SK-N-SH (cell line): ENCODE results near the gene CSKMT. TPM values are rescaled to one million over a fixed set of nuclear protein-coding genes. Genes with fewer than 3 reads are reported as not detected.

Source experiments
- CTCF ChIA-PET: fragments of 300-600, 350-600 bp; formaldehyde crosslinking; extraction: SDS; loops from one replicate; lab custom pipeline; 2021; lab: Yijun Ruan, JAX
- POLR2A ChIA-PET: fragments of 350-600 bp; sonication (Branson Sonifier 250); formaldehyde crosslinking; extraction: SDS; loops from one replicate; lab custom pipeline; 2020; ENCODE audit warnings: antibody characterized with exemption, inconsistent platforms; lab: Yijun Ruan, JAX
- DNase-seq: peaks from one replicate; pipeline ENCODE4 v3.0.0; 2012
- H2AFZ ChIP-seq: fragments of 200-600 bp; sonication (generic); 2 replicates; pipeline ENCODE4 v1.8.1; 2016; ENCODE audit warnings: antibody characterized with exemption, mild to moderate bottlenecking, low read depth
- H3F3A ChIP-seq: fragments of 200-600 bp; sonication (generic); replicated peaks from 2 replicates; pipeline ENCODE3; 2016; ENCODE audit warnings: antibody characterized with exemption, mild to moderate bottlenecking; ENCODE audit not compliant: insufficient read depth
- H3K27ac ChIP-seq, 2 experiments: fragments of 200-500 bp in 1 of 2; fragments of 200-600 bp in 1 of 2; sonication (Bioruptor generic) in 1 of 2; sonication (generic), shearing (Covaris generic) in 1 of 2; 2 replicates each; pipeline versions ENCODE4 v1.5.1 to v1.6.1; 2014 to 2016; ENCODE audit warnings: low read depth in 2 of 2, inconsistent platforms in 1 of 2, low read length in 1 of 2, mild to moderate bottlenecking in 1 of 2, mixed read lengths in 1 of 2
- H3K27me3 ChIP-seq: fragments of 200-600 bp; sonication (generic), shearing (Covaris generic); 2 replicates; pipeline ENCODE4 v1.6.1; 2016; ENCODE audit warnings: mixed run types; ENCODE audit not compliant: insufficient read depth
- H3K36me3 ChIP-seq, 2 experiments: fragments of 200-500 bp in 1 of 2; fragments of 200-600 bp in 1 of 2; sonication (Bioruptor generic) in 1 of 2; sonication (generic) in 1 of 2; replicated peaks in 1 of 2; 2 replicates each; pipeline versions ENCODE3 to v1.5.1; 2014 to 2016; ENCODE audit warnings: low read length in 1 of 2, mild to moderate bottlenecking in 1 of 2; ENCODE audit not compliant: insufficient read depth in 2 of 2, control insufficient read depth in 1 of 2
- H3K4me1 ChIP-seq, 2 experiments: fragments of 200-500 bp in 1 of 2; fragments of 200-600 bp in 1 of 2; sonication (Bioruptor generic) in 1 of 2; sonication (generic), shearing (Covaris generic) in 1 of 2; 2 replicates each; pipeline versions ENCODE4 v1.5.1 to v1.6.1; 2014 to 2016; ENCODE audit warnings: low read depth in 1 of 2, low read length in 1 of 2, mixed run types in 1 of 2; ENCODE audit not compliant: insufficient read depth in 2 of 2, control insufficient read depth in 1 of 2
- H3K4me2 ChIP-seq: fragments of 200-600 bp; sonication (generic), shearing (Covaris generic); 2 replicates; pipeline ENCODE4 v1.6.1; 2017; ENCODE audit warnings: mixed run types
- H3K4me3 ChIP-seq, 2 experiments: fragments of 200-500 bp in 1 of 2; fragments of 200-600 bp in 1 of 2; sonication (Bioruptor generic) in 1 of 2; sonication (generic), shearing (Covaris generic) in 1 of 2; 2 replicates each; pipeline versions ENCODE4 v1.5.1 to v1.8.1; 2014 to 2016; ENCODE audit warnings: low read depth in 2 of 2, inconsistent platforms in 1 of 2, low read length in 1 of 2, mild to moderate bottlenecking in 1 of 2, mixed read lengths in 1 of 2, moderate library complexity in 1 of 2
- H3K79me2 ChIP-seq: fragments of 200-600 bp; sonication (generic); 2 replicates; pipeline ENCODE4 v1.8.1; 2017; ENCODE audit warnings: mild to moderate bottlenecking; ENCODE audit not compliant: insufficient read depth
- H3K9ac ChIP-seq: fragments of 200-600 bp; sonication (generic); 2 replicates; pipeline ENCODE4 v1.6.1; 2017; ENCODE audit warnings: mixed run types
- H3K9me2 ChIP-seq: fragments of 200-600 bp; sonication (generic); 2 replicates; pipeline ENCODE4 v1.6.1; 2017; ENCODE audit warnings: mixed run types
- H3K9me3 ChIP-seq: fragments of 200-600 bp; sonication (generic); 2 replicates; pipeline ENCODE4 v1.6.1; 2017; ENCODE audit warnings: mixed run types, mild to moderate bottlenecking, moderate library complexity
- H4K20me1 ChIP-seq: fragments of 200-600 bp; sonication (generic); 2 replicates; pipeline ENCODE4 v1.6.1; 2017; ENCODE audit warnings: mild to moderate bottlenecking, mixed run types; ENCODE audit not compliant: insufficient read depth
- CHD2 ChIP-seq: fragments of 150-350 bp; IDR thresholded peaks from 2 replicates; pipeline ENCODE4 v1.6.1; 2018; ENCODE audit warnings: low read length; ENCODE audit not compliant: partially characterized antibody
- CTCF ChIP-seq: fragments of 200-600 bp; sonication (generic); IDR thresholded peaks from 2 replicates; pipeline ENCODE4 v1.6.1; 2017; ENCODE audit warnings: antibody characterized with exemption, mild to moderate bottlenecking, moderate library complexity
- EZH2phosphoT487 ChIP-seq: fragments of 200-600 bp; sonication (generic); IDR thresholded peaks from 2 replicates; pipeline ENCODE4 v1.6.1; 2017; ENCODE audit warnings: low read depth, mixed run types, mild to moderate bottlenecking, antibody characterized with exemption, moderate library complexity, borderline replicate concordance
- FOXM1 ChIP-seq: IDR thresholded peaks from 2 replicates; pipeline ENCODE4 v1.4.0; 2012; ENCODE audit warnings: low read depth, mild to moderate bottlenecking
- MEF2A ChIP-seq: IDR thresholded peaks from 2 replicates; pipeline ENCODE4 v1.4.0; 2012; ENCODE audit warnings: low read depth, borderline replicate concordance
- MXI1 ChIP-seq: IDR thresholded peaks from 2 replicates; pipeline ENCODE4 v1.6.1; 2012; ENCODE audit warnings: mild to moderate bottlenecking, low read depth, low read length, improper control_type of control experiment
- NRF1 ChIP-seq: IDR thresholded peaks from 2 replicates; pipeline ENCODE4 v1.6.1; 2012; ENCODE audit warnings: low read depth, mild to moderate bottlenecking, low read length
- POLR2AphosphoS5 ChIP-seq: IDR thresholded peaks from 2 replicates; pipeline ENCODE4 v1.6.1; 2012; ENCODE audit warnings: low read depth, low read length
- RCOR1 ChIP-seq: fragments of 150-350 bp; IDR thresholded peaks from 2 replicates; pipeline ENCODE4 v1.6.1; 2017; ENCODE audit warnings: antibody characterized with exemption, low read length
- RFX5 ChIP-seq: IDR thresholded peaks from 2 replicates; pipeline ENCODE4 v1.6.1; 2012; ENCODE audit warnings: mild to moderate bottlenecking, improper control_type of control experiment, low read length
- RXRA ChIP-seq: IDR thresholded peaks from 2 replicates; pipeline ENCODE4 v1.4.0; 2012; ENCODE audit warnings: low read depth, mild to moderate bottlenecking, borderline replicate concordance
- SIN3A ChIP-seq: IDR thresholded peaks from 2 replicates; pipeline ENCODE4 v1.6.1; 2012; ENCODE audit warnings: low read depth, mild to moderate bottlenecking, low read length, moderate library complexity, borderline replicate concordance
- SMC3 ChIP-seq: IDR thresholded peaks from 2 replicates; pipeline ENCODE4 v1.6.1; 2012; ENCODE audit warnings: low read depth, low read length, improper control_type of control experiment
- ZBTB33 ChIP-seq: IDR thresholded peaks from 2 replicates; pipeline ENCODE4 v1.4.0; 2012; ENCODE audit warnings: low read depth, borderline replicate concordance
- WGBS: methylation state at CpG from one replicate; pipeline ENCODE4 v1.1.6; 2017; ENCODE audit warnings: low lambda C conversion rate; 5-methylcytosine and 5-hydroxymethylcytosine counted together
- polyA plus RNA-seq, 3 experiments: library from polyadenylated mRNA; depleted of rRNA; stranded (reverse); fragments of >200 nt; gene quantifications; 2 replicates each; pipeline ENCODE4 v1.2.3, GENCODE V29; 2012
- TF ChIP-seq, protein P1 (sequence below): fragments of 150-350 bp; IDR thresholded peaks from 2 replicates; pipeline ENCODE4 v1.6.1; 2016; ENCODE audit warnings: mild to moderate bottlenecking, low read depth, low read length
- TF ChIP-seq, protein P2 (sequence below): IDR thresholded peaks from 2 replicates; pipeline ENCODE4 v1.6.1; 2012; ENCODE audit warnings: mild to moderate bottlenecking, low read depth, low read length, moderate library complexity

CSKMT gene
- polyA plus RNA-seq, 1 of the 3 experiments (the other 2 are of a cell fraction), result 11.1 TPM

- TF ChIP-seq MXI1 (0 out of 2 replicates have a peak, but pooled peaks have one; percentile 34), RFX5 (no peak), SIN3A (peak; percentile 28; the same call in 1 of the 2 replicates)
- TF ChIP-seq, all 33 proteins: peak for 2
- Histone ChIP-seq H3K9me3 (no peaks in the 10 kb centered on the region), H3K9me2 (no peaks in the 10 kb centered on the region), H3K4me3 (peak overlapping the region; percentile 78 to 95), H3K36me3 (peaks cover 20 to 32% of the 10 kb centered on the region in 2 experiments), H3K9ac (peak overlapping the region; percentile 92), H3K4me2 (peak overlapping the region; percentile 96), H4K20me1 (no peaks in the 10 kb centered on the region), H3K27me3 (no peaks in the 10 kb centered on the region), H3K27ac (peak overlapping the region; percentile 91 to 92), H3K4me1 (peaks cover 16 to 21% of the 10 kb centered on the region in 2 experiments; a peak in 3 of 4 replicates), H3K79me2 (peaks cover 71% of the 10 kb centered on the region), H2AFZ (no peak overlapping the region), H3F3A (peaks cover 38% of the 10 kb centered on the region)
- no peak for DNase-seq
- WGBS, result 29% methylated on average over 13 of the region's 16 CpGs
- ChIA-PET CTCF (interaction anchor here (1.0 to 1.8 kb wide), 5 partner anchors 13 to 41 kb away, joined by 3 to 6 read pairs (median 4); partner anchors contain the start of genes BSCL2, GANAB, GNG3 and INTS5), POLR2A (interaction anchor here (0.7 to 3.7 kb wide), 18 partner anchors 10 to 271 kb away, joined by 3 to 52 read pairs (median 14); partner anchors contain the start of genes B3GAT3, BSCL2, EEF1G and GANAB)
Measured at GRCh38 chr11:62666259-62666926, 1.3 kb downstream of the CSKMT start.

GRCh38 chr11:62667460-62667859 lies 2.3 kb downstream of the CSKMT start:
- WGBS, result 89% methylated on average over 2 of the region's 2 CpGs
- TF ChIP-seq EZH2phosphoT487 (no peak), RCOR1 (no peak), SMC3 (no peak), POLR2AphosphoS5 (no peak; the same call in 1 of the 2 replicates), RXRA (no peak), MEF2A (no peak), SIN3A (no peak), FOXM1 (no peak), NRF1 (no peak), CHD2 (no peak), CTCF (no peak), ZBTB33 (no peak)
- TF ChIP-seq, protein P1, sequence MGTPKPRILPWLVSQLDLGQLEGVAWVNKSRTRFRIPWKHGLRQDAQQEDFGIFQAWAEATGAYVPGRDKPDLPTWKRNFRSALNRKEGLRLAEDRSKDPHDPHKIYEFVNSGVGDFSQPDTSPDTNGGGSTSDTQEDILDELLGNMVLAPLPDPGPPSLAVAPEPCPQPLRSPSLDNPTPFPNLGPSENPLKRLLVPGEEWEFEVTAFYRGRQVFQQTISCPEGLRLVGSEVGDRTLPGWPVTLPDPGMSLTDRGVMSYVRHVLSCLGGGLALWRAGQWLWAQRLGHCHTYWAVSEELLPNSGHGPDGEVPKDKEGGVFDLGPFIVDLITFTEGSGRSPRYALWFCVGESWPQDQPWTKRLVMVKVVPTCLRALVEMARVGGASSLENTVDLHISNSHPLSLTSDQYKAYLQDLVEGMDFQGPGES, result no peak
- TF ChIP-seq, protein P2, sequence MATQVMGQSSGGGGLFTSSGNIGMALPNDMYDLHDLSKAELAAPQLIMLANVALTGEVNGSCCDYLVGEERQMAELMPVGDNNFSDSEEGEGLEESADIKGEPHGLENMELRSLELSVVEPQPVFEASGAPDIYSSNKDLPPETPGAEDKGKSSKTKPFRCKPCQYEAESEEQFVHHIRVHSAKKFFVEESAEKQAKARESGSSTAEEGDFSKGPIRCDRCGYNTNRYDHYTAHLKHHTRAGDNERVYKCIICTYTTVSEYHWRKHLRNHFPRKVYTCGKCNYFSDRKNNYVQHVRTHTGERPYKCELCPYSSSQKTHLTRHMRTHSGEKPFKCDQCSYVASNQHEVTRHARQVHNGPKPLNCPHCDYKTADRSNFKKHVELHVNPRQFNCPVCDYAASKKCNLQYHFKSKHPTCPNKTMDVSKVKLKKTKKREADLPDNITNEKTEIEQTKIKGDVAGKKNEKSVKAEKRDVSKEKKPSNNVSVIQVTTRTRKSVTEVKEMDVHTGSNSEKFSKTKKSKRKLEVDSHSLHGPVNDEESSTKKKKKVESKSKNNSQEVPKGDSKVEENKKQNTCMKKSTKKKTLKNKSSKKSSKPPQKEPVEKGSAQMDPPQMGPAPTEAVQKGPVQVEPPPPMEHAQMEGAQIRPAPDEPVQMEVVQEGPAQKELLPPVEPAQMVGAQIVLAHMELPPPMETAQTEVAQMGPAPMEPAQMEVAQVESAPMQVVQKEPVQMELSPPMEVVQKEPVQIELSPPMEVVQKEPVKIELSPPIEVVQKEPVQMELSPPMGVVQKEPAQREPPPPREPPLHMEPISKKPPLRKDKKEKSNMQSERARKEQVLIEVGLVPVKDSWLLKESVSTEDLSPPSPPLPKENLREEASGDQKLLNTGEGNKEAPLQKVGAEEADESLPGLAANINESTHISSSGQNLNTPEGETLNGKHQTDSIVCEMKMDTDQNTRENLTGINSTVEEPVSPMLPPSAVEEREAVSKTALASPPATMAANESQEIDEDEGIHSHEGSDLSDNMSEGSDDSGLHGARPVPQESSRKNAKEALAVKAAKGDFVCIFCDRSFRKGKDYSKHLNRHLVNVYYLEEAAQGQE, result no peak
- TF ChIP-seq, all 33 proteins: peak for 0
- POLR2A ChIA-PET, result interaction anchor here (0.6 to 3.4 kb wide), 5 partner anchors 19 to 174 kb away, joined by 3 to 17 read pairs (median 3); partner anchors contain the start of genes EEF1G, HNRNPUL2 and TTC9C
- DNase-seq, result no peak
- H3K4me1 ChIP-seq, result peaks cover 16 to 22% of the 10 kb centered on the region in 2 experiments; a peak in 3 of 4 replicates
- H3K36me3 ChIP-seq, result peaks cover 20 to 24% of the 10 kb centered on the region in 2 experiments
- H3K9me3 ChIP-seq, result no peaks in the 10 kb centered on the region
- H2AFZ ChIP-seq, result no peak overlapping the region
- peaks cover 38% of the 10 kb centered on the region for H3F3A ChIP-seq
- H3K27ac ChIP-seq, result peak overlapping the region in 1 of 2 experiments; percentile 92; a peak in 2 of 4 replicates
- H3K9ac ChIP-seq, result no peak overlapping the region
- CTCF ChIA-PET, result interaction anchor here (0.8 to 1.8 kb wide), 5 partner anchors 13 to 119 kb away, joined by 3 to 6 read pairs (median 4); partner anchors contain the start of genes BSCL2, GNG3 and INTS5
- no peak overlapping the region for H3K4me3 ChIP-seq
- no peaks in the 10 kb centered on the region for H3K27me3 ChIP-seq
- peak overlapping the region; percentile 96 for H3K4me2 ChIP-seq
- H4K20me1 ChIP-seq, result no peaks in the 10 kb centered on the region
- peaks cover 74% of the 10 kb centered on the region for H3K79me2 ChIP-seq
- H3K9me2 ChIP-seq, result no peaks in the 10 kb centered on the region
